IMR-90 (cell line): Measurements from ENCODE around the gene STAT5B.

ENCODE experiments used
- BHLHE40 ChIP-seq: fragments of 150-350 bp; IDR thresholded peaks from 2 replicates; pipeline ENCODE4 v1.6.1; 2016; ENCODE audit warnings: mild to moderate bottlenecking, low read depth, low read length
- CTCF ChIP-seq: conservative IDR thresholded peaks from 2 replicates; pipeline ENCODE4 v1.5.1; 2012; ENCODE audit warnings: mild to moderate bottlenecking, low read depth, low read length, improper control_type of control experiment
- FOS ChIP-seq: fragments of 150-350 bp; IDR thresholded peaks from 2 replicates; pipeline ENCODE4 v1.6.1; 2016; ENCODE audit warnings: low read depth, low read length
- MAFK ChIP-seq: IDR thresholded peaks from 2 replicates; pipeline ENCODE4 v1.6.1; 2012; ENCODE audit warnings: low read depth, low read length, improper control_type of control experiment
- POLR2A ChIP-seq: IDR thresholded peaks from 2 replicates; pipeline ENCODE4 v1.6.1; 2012; ENCODE audit warnings: mild to moderate bottlenecking, low read depth, low read length
- RCOR1 ChIP-seq: IDR thresholded peaks from 2 replicates; pipeline ENCODE4 v1.6.1; 2012; ENCODE audit warnings: mild to moderate bottlenecking, low read length, improper control_type of control experiment; ENCODE audit not compliant: insufficient replicate concordance
- RFX5 ChIP-seq: IDR thresholded peaks from 2 replicates; pipeline ENCODE4 v1.8.0; 2012; ENCODE audit warnings: low read depth, mild to moderate bottlenecking, low read length, moderate library complexity

GRCh38 chr17:42289611-42290181, 13.5 kb upstream of the STAT5B start:
- no peak for TF ChIP-seq BHLHE40
- TF ChIP-seq POLR2A: no peak
- no peak for TF ChIP-seq CTCF
- TF ChIP-seq RCOR1: no peak
- TF ChIP-seq FOS: no peak
- TF ChIP-seq RFX5: no peak
- TF ChIP-seq MAFK: no peak
